Activated T-helper 9 cell treated with anti-CD3 and anti-CD28 coated beads, Interleukin-2, amount 50 U/mL, for 16 hours (primary cell): ENCODE data around the gene EPHA10.
A peak's percentile ranks its signal among the peaks of the same experiment; 100 is the strongest.

Source experiments
- DNase-seq: peaks from one replicate; pipeline ENCODE4 v3.0.0-alpha.2; 2020; ENCODE audit warnings: low read depth

Gene EPHA10

DNA sequence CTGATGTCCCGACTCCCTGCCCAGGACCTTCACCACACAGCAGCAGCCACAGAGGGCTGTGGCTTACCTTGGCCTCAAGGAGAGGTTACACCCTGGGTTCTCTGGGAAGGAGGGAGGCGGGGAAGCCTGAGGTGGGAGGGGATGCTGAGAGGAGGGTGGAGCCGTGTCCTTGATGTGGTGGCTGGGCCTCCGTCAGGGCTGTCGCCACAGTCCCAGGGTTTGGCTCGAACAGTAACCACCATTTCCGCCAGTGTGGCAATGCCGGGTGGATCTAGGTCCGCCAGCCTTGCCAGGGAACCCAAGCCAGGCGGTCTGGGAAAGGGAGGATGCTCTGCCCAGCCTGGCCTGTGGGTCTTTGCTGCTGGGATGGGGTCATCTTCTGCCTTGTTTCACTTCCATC is 91.0 kb downstream of the EPHA10 start:
- DNase-seq, result peak; percentile 31

DNA sequence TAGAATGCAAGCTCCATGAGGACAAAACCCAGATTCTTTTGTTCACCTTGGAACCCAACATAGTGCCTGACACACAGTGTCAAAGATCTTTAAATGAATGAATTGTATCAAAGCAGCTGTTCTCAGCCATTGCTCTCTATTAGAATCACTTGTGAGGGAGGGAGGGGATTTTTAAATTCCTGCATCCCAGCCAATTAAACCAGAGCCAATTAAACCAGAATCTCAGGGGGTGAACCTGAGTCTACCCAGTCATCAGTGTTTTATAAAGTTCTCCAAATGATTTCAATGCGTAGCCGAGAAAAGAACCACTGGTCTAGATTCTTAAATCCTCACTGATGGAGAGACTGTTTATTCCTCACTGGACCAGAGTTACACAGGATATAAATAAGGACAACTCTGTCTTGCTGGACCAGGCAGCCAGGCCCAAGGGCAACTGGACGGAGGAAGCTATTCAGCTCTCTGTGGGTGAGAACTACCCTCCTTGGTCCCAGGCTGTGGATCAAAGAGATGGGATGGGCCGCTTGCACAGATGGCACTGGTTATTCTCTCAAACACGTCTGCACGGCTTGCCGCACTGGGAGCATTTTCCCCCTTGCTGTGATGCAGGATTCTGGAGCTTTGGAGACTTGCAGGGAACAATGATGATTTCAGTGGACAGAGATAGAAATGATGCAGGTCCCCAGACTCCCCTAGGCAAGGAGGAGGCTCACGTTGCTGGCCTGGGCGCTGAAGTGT is 92.6 kb downstream of the EPHA10 start:
- DNase-seq, result no peak

DNA sequence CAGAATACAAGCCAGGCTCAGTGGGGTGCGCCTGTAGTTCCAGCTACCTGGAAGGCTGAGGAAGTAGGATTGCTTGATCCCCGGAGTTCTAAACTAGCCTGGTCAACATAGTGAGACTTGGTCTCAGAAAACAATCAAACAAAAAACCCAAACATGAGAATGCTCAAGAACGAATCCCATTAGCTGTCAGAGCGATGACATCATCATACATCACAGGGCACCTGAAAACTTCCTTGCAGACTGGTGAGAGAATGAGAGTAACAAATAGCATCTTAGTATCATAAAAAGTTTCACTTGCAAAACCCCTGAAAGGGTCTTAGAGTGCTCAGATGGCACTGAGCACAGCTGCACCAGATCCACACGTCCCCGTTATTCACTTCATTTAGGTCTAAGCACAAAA is 93.7 kb downstream of the EPHA10 start:
- DNase-seq, result no peak

DNA sequence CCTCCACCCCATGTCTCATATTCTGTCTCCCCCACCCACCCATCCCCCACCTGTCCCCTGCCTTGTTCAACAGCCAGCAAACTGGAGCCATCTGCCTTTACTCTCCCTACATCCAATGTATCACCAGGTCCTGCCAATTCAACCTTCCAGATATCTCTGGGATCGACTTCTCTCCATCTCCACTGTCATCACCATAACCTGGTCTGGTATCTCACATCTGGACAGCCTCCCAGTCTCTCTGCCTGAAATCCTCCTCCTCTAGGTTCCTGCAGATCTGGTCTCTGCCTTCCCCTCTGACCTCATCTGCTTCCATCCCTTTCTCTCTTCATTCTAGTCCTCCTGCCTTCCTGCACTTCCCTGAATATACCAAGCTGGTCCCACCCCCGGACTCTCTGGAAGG is 94.8 kb downstream of the EPHA10 start:
- DNase-seq, result no peak

DNA sequence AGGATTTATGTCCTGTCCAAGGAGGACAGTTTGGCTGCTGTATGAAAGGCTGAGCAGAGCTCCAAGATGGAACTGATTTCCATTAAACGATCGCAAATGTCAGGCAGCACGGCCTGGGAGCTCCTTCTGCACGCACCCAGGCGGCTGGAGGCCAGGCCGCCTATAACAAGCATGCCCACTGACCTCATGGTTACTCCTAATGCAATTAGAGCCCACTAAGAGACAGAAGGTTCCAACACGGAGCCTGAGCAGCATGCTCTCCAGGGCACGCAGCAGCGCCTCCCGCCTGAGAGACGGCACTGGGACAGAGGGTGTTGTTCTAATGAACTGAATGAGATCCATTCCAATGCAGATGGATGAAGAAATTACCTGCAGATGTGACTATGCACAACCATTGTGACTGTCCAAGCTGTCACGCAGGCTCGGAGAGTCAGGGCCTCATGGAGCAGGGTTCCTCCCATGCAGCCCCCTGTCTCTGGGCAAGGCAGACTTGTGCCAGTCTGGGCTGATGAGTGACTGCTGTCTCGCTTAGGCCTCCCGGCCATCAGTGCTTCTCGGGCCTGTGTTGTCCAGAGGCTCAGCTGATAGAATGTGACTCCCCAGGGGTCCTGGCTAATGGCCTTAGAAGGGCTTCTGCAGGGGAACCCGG is 97.8 kb downstream of the EPHA10 start:
- DNase-seq, result no peak

DNA sequence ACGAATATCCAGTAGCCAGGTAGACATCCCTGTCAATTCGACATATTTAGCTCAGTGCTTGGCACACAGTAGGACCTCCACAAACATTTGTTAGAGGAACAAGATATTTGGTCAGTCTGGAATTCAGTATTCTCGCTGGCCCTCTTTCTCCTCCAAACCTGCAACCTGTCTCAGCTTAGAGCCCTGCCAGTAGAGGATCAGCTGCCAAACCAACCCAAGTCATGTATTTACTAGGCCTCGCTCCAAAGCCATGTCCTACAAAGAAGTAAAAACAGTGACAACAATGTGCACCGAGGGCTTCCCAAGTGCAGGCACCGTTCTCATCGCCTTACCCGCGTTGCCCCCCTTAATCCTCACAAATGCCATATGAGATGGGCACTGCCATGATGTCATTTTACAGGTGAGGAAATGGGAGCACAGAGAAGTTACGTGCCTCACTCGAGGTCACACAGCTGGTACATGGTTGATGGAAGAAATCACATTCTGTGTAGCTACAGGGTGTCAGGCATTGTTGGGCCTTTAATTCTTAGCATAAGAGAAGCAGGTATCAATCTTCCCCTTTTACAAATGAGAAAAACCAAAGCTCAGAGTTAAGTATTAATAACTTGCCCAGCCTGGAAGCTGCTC is 98.6 kb downstream of the EPHA10 start:
- no peak for DNase-seq
